GM23338 (cell line): ENCODE data around the gene TRAF7. TPM values are rescaled to one million over a fixed set of nuclear protein-coding genes. Genes with fewer than 3 reads are reported as not detected.

Source experiments
- ATAC-seq: fragments of 200-7000 bp; cut with Tn5 transposase; 3 replicates; pipeline ENCODE4 v1.9.1; 2020
- DNase-seq: peaks from one replicate; pipeline ENCODE4 v3.0.0-alpha.2; 2015; ENCODE audit warnings: low spot score
- H2AFZ ChIP-seq: fragments of 200-600 bp; sonication (generic); 2 replicates; pipeline ENCODE4 v1.8.0; 2016; ENCODE audit warnings: antibody characterized with exemption, mild to moderate bottlenecking, moderate library complexity
- H3F3A ChIP-seq: fragments of 200-600 bp; sonication (generic); replicated peaks from 2 replicates; pipeline ENCODE4 v1.8.0; 2017; ENCODE audit warnings: antibody characterized with exemption, mixed run types, low read depth
- H3K27ac ChIP-seq: fragments of 200-600 bp; sonication (generic); 2 replicates; pipeline ENCODE4 v1.6.1; 2016; ENCODE audit warnings: low read depth
- H3K27me3 ChIP-seq: fragments of 200-600 bp; sonication (generic); 2 replicates; pipeline ENCODE4 v1.8.0; 2016; ENCODE audit warnings: mild to moderate bottlenecking, mixed run types, moderate library complexity; ENCODE audit not compliant: insufficient read depth
- H3K36me3 ChIP-seq: fragments of 200-600 bp; sonication (generic); 2 replicates; pipeline ENCODE4 v1.8.0; 2016; ENCODE audit warnings: mild to moderate bottlenecking; ENCODE audit not compliant: insufficient read depth
- H3K4me1 ChIP-seq: fragments of 200-600 bp; sonication (generic); 2 replicates; pipeline ENCODE4 v1.8.0; 2016; ENCODE audit warnings: mild to moderate bottlenecking, moderate library complexity; ENCODE audit not compliant: insufficient read depth
- H3K4me2 ChIP-seq: fragments of 200-600 bp; sonication (generic); 2 replicates; pipeline ENCODE4 v1.7.1; 2017; ENCODE audit warnings: mixed run types
- H3K4me3 ChIP-seq: fragments of 200-600 bp; sonication (generic); 2 replicates; pipeline ENCODE4 v1.6.1; 2016; ENCODE audit warnings: mixed run types
- H3K79me2 ChIP-seq: fragments of 200-600 bp; sonication (generic); replicated peaks from 2 replicates; pipeline ENCODE4 v1.8.0; 2017; ENCODE audit warnings: mild to moderate bottlenecking; ENCODE audit not compliant: insufficient read depth
- H3K9me2 ChIP-seq: fragments of 200-600 bp; sonication (generic); 2 replicates; pipeline ENCODE4 v1.8.0; 2017; ENCODE audit not compliant: insufficient read depth
- H4K20me1 ChIP-seq: fragments of 200-600 bp; sonication (generic); replicated peaks from 2 replicates; pipeline ENCODE4 v1.8.0; 2017; ENCODE audit warnings: mild to moderate bottlenecking; ENCODE audit not compliant: insufficient read depth
- H3K27ac Mint-ChIP-seq: 2 replicates; pipeline ENCODE4 v1.8.0; 2020; ENCODE audit warnings: inconsistent platforms, mild to moderate bottlenecking, moderate library complexity, mixed read lengths
- H3K27me3 Mint-ChIP-seq: 3 replicates; pipeline ENCODE4 v1.8.0; 2022; ENCODE audit warnings: low read depth, mild to moderate bottlenecking, moderate library complexity, mixed read lengths, inconsistent platforms; ENCODE audit not compliant: insufficient read depth, poor library complexity
- H3K36me3 Mint-ChIP-seq: 3 replicates; pipeline ENCODE4 v1.8.0; 2021; ENCODE audit warnings: low read depth, mild to moderate bottlenecking, inconsistent platforms, moderate library complexity, mixed read lengths
- H3K4me1 Mint-ChIP-seq: 3 replicates; pipeline ENCODE4 v1.8.0; 2020; ENCODE audit warnings: mild to moderate bottlenecking, inconsistent platforms, mixed read lengths
- H3K4me3 Mint-ChIP-seq: 3 replicates; pipeline ENCODE4 v1.8.0; 2021; ENCODE audit warnings: moderate library complexity, mild to moderate bottlenecking, inconsistent platforms, mixed read lengths
- H3K9me3 Mint-ChIP-seq: 3 replicates; pipeline ENCODE4 v1.8.0; 2020; ENCODE audit warnings: moderate library complexity, mild to moderate bottlenecking, inconsistent platforms, mixed read lengths
- EZH2 ChIP-seq: fragments of 200-600 bp; sonication (generic); IDR thresholded peaks from one replicate; pipeline ENCODE4 v1.8.0; 2017; ENCODE audit warnings: antibody characterized with exemption, mild to moderate bottlenecking, low read depth; ENCODE audit not compliant: unreplicated experiment
- EZH2phosphoT487 ChIP-seq: fragments of 200-600 bp; sonication (generic); IDR thresholded peaks from one replicate; pipeline ENCODE4 v1.8.1; 2018; ENCODE audit warnings: antibody characterized with exemption; ENCODE audit not compliant: unreplicated experiment
- JUNB ChIP-seq: IDR thresholded peaks from one replicate; pipeline ENCODE4 v1.6.1; 2016; ENCODE audit warnings: antibody characterized with exemption; ENCODE audit not compliant: unreplicated experiment
- NANOG ChIP-seq: IDR thresholded peaks from 2 replicates; pipeline ENCODE4 v1.6.1; 2016; ENCODE audit warnings: antibody characterized with exemption, borderline replicate concordance
- POLR2AphosphoS5 ChIP-seq: IDR thresholded peaks from 2 replicates; pipeline ENCODE4 v1.6.1; 2016; ENCODE audit warnings: antibody characterized with exemption, low read depth
- STAT1 ChIP-seq: IDR thresholded peaks from one replicate; pipeline ENCODE4 v1.6.1; 2016; ENCODE audit warnings: antibody characterized with exemption; ENCODE audit not compliant: unreplicated experiment
- ZNF114 ChIP-seq: fragments of 250-450 bp; sonication (Bioruptor Pico); IDR thresholded peaks from 2 replicates; pipeline ENCODE4 v1.5.0; 2020; ENCODE audit warnings: mild to moderate bottlenecking, moderate library complexity
- ZNF331 ChIP-seq: fragments of 250-450 bp; sonication (Bioruptor Pico); IDR thresholded peaks from 2 replicates; pipeline ENCODE4 v1.5.0; 2020; ENCODE audit warnings: low read depth, mild to moderate bottlenecking, moderate library complexity
- ZNF462 ChIP-seq: fragments of 250-450 bp; sonication (Bioruptor Pico); IDR thresholded peaks from 2 replicates; pipeline ENCODE4 v1.5.0; 2020; ENCODE audit warnings: mild to moderate bottlenecking, moderate library complexity
- polyA plus RNA-seq: library from polyadenylated mRNA; unstranded; fragments of >200 nt; fragmentation: Nextera tagmentation; extraction: Ambion mirVana; gene quantifications from 2 replicates; pipeline ENCODE4 v1.2.1, GENCODE V29; 2016
- total RNA-seq: library from RNA; depleted of rRNA; stranded (reverse); fragments of >200 nt; shearing (Covaris generic); gene quantifications from 2 replicates; pipeline ENCODE4 v1.2.3, GENCODE V29; 2014
- TF ChIP-seq, protein P1 (sequence below), 2 experiments: fragments of 200-600 bp in 1 of 2; sonication (generic) in 1 of 2; conservative IDR thresholded peaks; 2 replicates each; pipeline versions ENCODE4 v1.5.1 to v1.6.1; 2016 to 2017; ENCODE audit warnings: antibody characterized with exemption in 2 of 2, low read depth in 2 of 2, mild to moderate bottlenecking in 2 of 2, moderate library complexity in 1 of 2
- TF ChIP-seq, protein P2 (sequence below): IDR thresholded peaks from one replicate; pipeline ENCODE4 v1.6.1; 2018; ENCODE audit warnings: antibody characterized with exemption; ENCODE audit not compliant: unreplicated experiment

Gene TRAF7
- total and polyA plus RNA-seq, 2 experiments from 2014 or later, result 36.4 to 133 TPM

- Histone ChIP-seq H3K4me2 (no peak overlapping the region), H3K9me2 (no peaks in the 10 kb centered on the region), H3K79me2 (no peaks in the 10 kb centered on the region), H3K4me3 (no peak overlapping the region), H2AFZ (no peak overlapping the region), H3K4me1 (no peaks in the 10 kb centered on the region), H4K20me1 (no peaks in the 10 kb centered on the region), H3K36me3 (no peaks in the 10 kb centered on the region), H3K27ac (no peak overlapping the region), H3F3A (no peaks in the 10 kb centered on the region), H3K27me3 (no peaks in the 10 kb centered on the region)
- Mint-ChIP-seq H3K27ac (no peak overlapping the region), H3K4me3 (no peak overlapping the region; the same call in 2 of the 3 replicates), H3K4me1 (peaks cover 6% of the 10 kb centered on the region), H3K9me3 (no peaks in the 10 kb centered on the region), H3K36me3 (no peaks in the 10 kb centered on the region; the same call in 2 of the 3 replicates), H3K27me3 (peaks cover 15% of the 10 kb centered on the region)
- no peak for DNase-seq
- no peak for ATAC-seq
- TF ChIP-seq JUNB (no peak), ZNF114 (CRISPR knock-in tag) (no peak), EZH2phosphoT487 (no peak)
Measured at GRCh38 chr16:2183671-2184070, 28.1 kb downstream of the TRAF7 start.

- H3K27me3 Mint-ChIP-seq, result peaks cover 15% of the 10 kb centered on the region
- Histone ChIP-seq H2AFZ (no peak overlapping the region), H3K79me2 (no peaks in the 10 kb centered on the region), H3K9me2 (no peaks in the 10 kb centered on the region), H3K4me3 (no peak overlapping the region), H3K4me2 (no peak overlapping the region), H3K4me1 (no peaks in the 10 kb centered on the region), H3K36me3 (no peaks in the 10 kb centered on the region), H4K20me1 (no peaks in the 10 kb centered on the region), H3K27me3 (no peaks in the 10 kb centered on the region), H3F3A (no peaks in the 10 kb centered on the region), H3K27ac (no peak overlapping the region)
- H3K4me1 Mint-ChIP-seq, result peaks cover 6% of the 10 kb centered on the region
- no peak for ATAC-seq
- H3K9me3 Mint-ChIP-seq, result no peaks in the 10 kb centered on the region
- no peak for DNase-seq
- H3K4me3 Mint-ChIP-seq, result no peak overlapping the region
- no peaks in the 10 kb centered on the region; the same call in 2 of the 3 replicates for H3K36me3 Mint-ChIP-seq
- H3K27ac Mint-ChIP-seq, result no peak overlapping the region
- TF ChIP-seq ZNF331 (CRISPR knock-in tag), result no peak
- no peak for TF ChIP-seq NANOG
- no peak for TF ChIP-seq EZH2
- TF ChIP-seq, protein P1, sequence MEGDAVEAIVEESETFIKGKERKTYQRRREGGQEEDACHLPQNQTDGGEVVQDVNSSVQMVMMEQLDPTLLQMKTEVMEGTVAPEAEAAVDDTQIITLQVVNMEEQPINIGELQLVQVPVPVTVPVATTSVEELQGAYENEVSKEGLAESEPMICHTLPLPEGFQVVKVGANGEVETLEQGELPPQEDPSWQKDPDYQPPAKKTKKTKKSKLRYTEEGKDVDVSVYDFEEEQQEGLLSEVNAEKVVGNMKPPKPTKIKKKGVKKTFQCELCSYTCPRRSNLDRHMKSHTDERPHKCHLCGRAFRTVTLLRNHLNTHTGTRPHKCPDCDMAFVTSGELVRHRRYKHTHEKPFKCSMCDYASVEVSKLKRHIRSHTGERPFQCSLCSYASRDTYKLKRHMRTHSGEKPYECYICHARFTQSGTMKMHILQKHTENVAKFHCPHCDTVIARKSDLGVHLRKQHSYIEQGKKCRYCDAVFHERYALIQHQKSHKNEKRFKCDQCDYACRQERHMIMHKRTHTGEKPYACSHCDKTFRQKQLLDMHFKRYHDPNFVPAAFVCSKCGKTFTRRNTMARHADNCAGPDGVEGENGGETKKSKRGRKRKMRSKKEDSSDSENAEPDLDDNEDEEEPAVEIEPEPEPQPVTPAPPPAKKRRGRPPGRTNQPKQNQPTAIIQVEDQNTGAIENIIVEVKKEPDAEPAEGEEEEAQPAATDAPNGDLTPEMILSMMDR (conservative IDR thresholded peaks at IDR 0.05; ENCODE audit: low read depth in 2 of 2), result no peak
- no peak for TF ChIP-seq ZNF462
- TF ChIP-seq ZNF114 (CRISPR knock-in tag), result no peak
- no peak for TF ChIP-seq POLR2AphosphoS5
- TF ChIP-seq EZH2phosphoT487, result no peak
- TF ChIP-seq STAT1, result no peak
- TF ChIP-seq JUNB, result no peak
- TF ChIP-seq, protein P2, sequence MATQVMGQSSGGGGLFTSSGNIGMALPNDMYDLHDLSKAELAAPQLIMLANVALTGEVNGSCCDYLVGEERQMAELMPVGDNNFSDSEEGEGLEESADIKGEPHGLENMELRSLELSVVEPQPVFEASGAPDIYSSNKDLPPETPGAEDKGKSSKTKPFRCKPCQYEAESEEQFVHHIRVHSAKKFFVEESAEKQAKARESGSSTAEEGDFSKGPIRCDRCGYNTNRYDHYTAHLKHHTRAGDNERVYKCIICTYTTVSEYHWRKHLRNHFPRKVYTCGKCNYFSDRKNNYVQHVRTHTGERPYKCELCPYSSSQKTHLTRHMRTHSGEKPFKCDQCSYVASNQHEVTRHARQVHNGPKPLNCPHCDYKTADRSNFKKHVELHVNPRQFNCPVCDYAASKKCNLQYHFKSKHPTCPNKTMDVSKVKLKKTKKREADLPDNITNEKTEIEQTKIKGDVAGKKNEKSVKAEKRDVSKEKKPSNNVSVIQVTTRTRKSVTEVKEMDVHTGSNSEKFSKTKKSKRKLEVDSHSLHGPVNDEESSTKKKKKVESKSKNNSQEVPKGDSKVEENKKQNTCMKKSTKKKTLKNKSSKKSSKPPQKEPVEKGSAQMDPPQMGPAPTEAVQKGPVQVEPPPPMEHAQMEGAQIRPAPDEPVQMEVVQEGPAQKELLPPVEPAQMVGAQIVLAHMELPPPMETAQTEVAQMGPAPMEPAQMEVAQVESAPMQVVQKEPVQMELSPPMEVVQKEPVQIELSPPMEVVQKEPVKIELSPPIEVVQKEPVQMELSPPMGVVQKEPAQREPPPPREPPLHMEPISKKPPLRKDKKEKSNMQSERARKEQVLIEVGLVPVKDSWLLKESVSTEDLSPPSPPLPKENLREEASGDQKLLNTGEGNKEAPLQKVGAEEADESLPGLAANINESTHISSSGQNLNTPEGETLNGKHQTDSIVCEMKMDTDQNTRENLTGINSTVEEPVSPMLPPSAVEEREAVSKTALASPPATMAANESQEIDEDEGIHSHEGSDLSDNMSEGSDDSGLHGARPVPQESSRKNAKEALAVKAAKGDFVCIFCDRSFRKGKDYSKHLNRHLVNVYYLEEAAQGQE, result no peak
Measured at GRCh38 chr16:2184346-2184745, 28.8 kb downstream of the TRAF7 start.
